Lower leg skin (tissue), 4 donors: ENCODE measurements around the gene NRDC. TPM values are rescaled to one million over a fixed set of nuclear protein-coding genes. Genes with fewer than 3 reads are reported as not detected.

Experiments
- DNase-seq, 2 donors: peaks; one replicate each; pipeline ENCODE4 v3.0.0-alpha.2; 2019; ENCODE audit warnings: low spot score in 2 of 2
- H3K4me3 ChIP-seq: fragments of 200-600 bp; sonication (generic); 2 replicates; pipeline ENCODE4 v1.5.1; 2017; ENCODE audit warnings: mild to moderate bottlenecking, low read depth; ENCODE audit not compliant: poor library complexity, severe bottlenecking
- CTCF ChIP-seq, 3 donors: fragments of 450-650 bp; IDR thresholded peaks; one replicate each; pipeline ENCODE4 v1.5.1; 2016; ENCODE audit warnings: antibody characterized with exemption in 3 of 3, mild to moderate bottlenecking in 3 of 3, moderate library complexity in 2 of 3
- POLR2A ChIP-seq, 2 donors: fragments of 450-650 bp; IDR thresholded peaks; one replicate each; pipeline ENCODE4 v1.6.1; 2016 to 2017; ENCODE audit warnings: antibody characterized with exemption in 2 of 2, mild to moderate bottlenecking in 1 of 2, moderate library complexity in 1 of 2
- WGBS, 2 donors: methylation state at CpG; one replicate each; pipeline ENCODE4 v1.1.5; 2018; 5-methylcytosine and 5-hydroxymethylcytosine counted together
- intact Hi-C: fragments of 100-400 bp; cut with DNase I; formaldehyde crosslinking; loops from one replicate; pipeline ENCODE4 v1.15.0; 2023; ENCODE audit warnings: low total_unique reads
- total RNA-seq, 4 donors: library from RNA; depleted of rRNA; stranded (reverse); fragments of >200 nt; gene quantifications; one replicate each; pipeline ENCODE4 v1.1.0, GENCODE V29; 2016

NRDC gene
- total RNA-seq, 4 donors from 2014 or later: 90.3 to 113 (median 103) TPM

- intact Hi-C loops: no loop called here
- no peak overlapping the region for H3K4me3 ChIP-seq
- TF ChIP-seq CTCF (IDR thresholded peaks at IDR 0.05) (no peak), POLR2A (IDR thresholded peaks at IDR 0.05) (no peak)
- no peak for DNase-seq
- WGBS, 2 donors: 77 to 90% methylated on average over 5 of the region's 5 CpGs
Observed at GRCh38 chr1:51920130-51920529, 41.6 kb upstream of the NRDC start.

- 90 to 96% methylated on average over 10 of the region's 10 CpGs for WGBS, 2 donors
- H3K4me3 ChIP-seq: no peak overlapping the region
- intact Hi-C loops: no loop called here
- TF ChIP-seq POLR2A (IDR thresholded peaks at IDR 0.05) (no peak), CTCF (IDR thresholded peaks at IDR 0.05) (no peak)
- no peak for DNase-seq
Observed at GRCh38 chr1:51919684-51920083, 41.2 kb upstream of the NRDC start.

GRCh38 chr1:51916587-51917405 is 38.3 kb upstream of the NRDC start:
- WGBS, 2 donors: 41 to 42% methylated on average over 5 of the region's 5 CpGs
- no peak for DNase-seq
- H3K4me3 ChIP-seq: no peak overlapping the region
- intact Hi-C loops: no loop called here
- TF ChIP-seq POLR2A (IDR thresholded peaks at IDR 0.05): no peak
- no peak for TF ChIP-seq CTCF (IDR thresholded peaks at IDR 0.05)

GRCh38 chr1:51915951-51916350 is 37.4 kb upstream of the NRDC start:
- no peak overlapping the region for H3K4me3 ChIP-seq
- DNase-seq: no peak
- no peak for TF ChIP-seq CTCF (IDR thresholded peaks at IDR 0.05)
- TF ChIP-seq POLR2A (IDR thresholded peaks at IDR 0.05): no peak
- 76 to 80% methylated on average over 3 of the region's 3 CpGs for WGBS, 2 donors
- intact Hi-C loops: no loop called here

GRCh38 chr1:51912881-51913280 is 34.4 kb upstream of the NRDC start:
- whole genome bisulfite sequencing, 2 donors: 69 to 72% methylated on average over 7 of the region's 7 CpGs
- no peak for TF ChIP-seq POLR2A (IDR thresholded peaks at IDR 0.05)
- no peak for TF ChIP-seq CTCF (IDR thresholded peaks at IDR 0.05)
- DNase-seq: no peak
- intact Hi-C loops: no loop called here
- H3K4me3 ChIP-seq: no peak overlapping the region
